GM23248 (cell line): ENCODE data around the gene KIF17. TPM values are rescaled to one million over a fixed set of nuclear protein-coding genes. Genes with fewer than 3 reads are reported as not detected.
"Not testable (repeated sequence)": the region's sequence is repeated elsewhere in the genome, so short reads cannot be mapped to it uniquely, and the experiment has no call there.

Experiments
- DNase-seq: peaks from one replicate; pipeline ENCODE4 v3.0.0-alpha.2; 2015
- H2AFZ ChIP-seq: fragments of 200-600 bp; sonication (generic); 2 replicates; pipeline ENCODE4 v1.6.1; 2016; ENCODE audit warnings: antibody characterized with exemption
- H3F3A ChIP-seq: fragments of 200-600 bp; sonication (generic); 2 replicates; pipeline ENCODE4 v1.6.1; 2016; ENCODE audit warnings: mild to moderate bottlenecking, antibody characterized with exemption, mixed run types; ENCODE audit not compliant: insufficient read depth
- H3K27ac ChIP-seq: fragments of 200-600 bp; sonication (generic); 2 replicates; pipeline ENCODE4 v1.5.1; 2016; ENCODE audit warnings: mild to moderate bottlenecking
- H3K27me3 ChIP-seq: fragments of 200-600 bp; sonication (generic); replicated peaks from 2 replicates; pipeline ENCODE4 v1.6.1; 2016; ENCODE audit warnings: mild to moderate bottlenecking; ENCODE audit not compliant: insufficient read depth
- H3K36me3 ChIP-seq: fragments of 200-600 bp; sonication (generic); 2 replicates; pipeline ENCODE4 v1.6.1; 2016; ENCODE audit warnings: low read depth, mild to moderate bottlenecking
- H3K4me1 ChIP-seq: fragments of 200-600 bp; sonication (generic); 2 replicates; pipeline ENCODE4 v1.6.1; 2016; ENCODE audit warnings: mild to moderate bottlenecking; ENCODE audit not compliant: insufficient read depth
- H3K4me2 ChIP-seq: fragments of 200-600 bp; sonication (generic); one replicate; pipeline ENCODE4 v1.6.1; 2016; ENCODE audit warnings: mild to moderate bottlenecking; ENCODE audit not compliant: unreplicated experiment
- H3K4me3 ChIP-seq: fragments of 200-600 bp; sonication (generic); 2 replicates; pipeline ENCODE4 v1.5.1; 2016; ENCODE audit warnings: mild to moderate bottlenecking
- H3K79me2 ChIP-seq: fragments of 200-600 bp; sonication (generic); 2 replicates; pipeline ENCODE4 v1.6.1; 2016; ENCODE audit warnings: mild to moderate bottlenecking; ENCODE audit not compliant: insufficient read depth
- H3K9ac ChIP-seq: fragments of 200-600 bp; sonication (generic); 2 replicates; pipeline ENCODE4 v1.6.1; 2016; ENCODE audit warnings: mild to moderate bottlenecking
- H3K9me2 ChIP-seq: fragments of 200-600 bp; sonication (generic); 2 replicates; pipeline ENCODE4 v1.6.1; 2016; ENCODE audit warnings: mixed run types, mild to moderate bottlenecking, moderate library complexity; ENCODE audit not compliant: insufficient read depth
- H3K9me3 ChIP-seq: fragments of 200-600 bp; sonication (generic); one replicate; pipeline ENCODE4 v1.6.1; 2017; ENCODE audit warnings: low read depth
- H4K20me1 ChIP-seq: fragments of 200-600 bp; sonication (generic); 2 replicates; pipeline ENCODE4 v1.6.0; 2016; ENCODE audit not compliant: insufficient read depth
- EZH2 ChIP-seq: fragments of 200-600 bp; sonication (generic); IDR thresholded peaks from 2 replicates; pipeline ENCODE4 v1.6.1; 2018; ENCODE audit warnings: antibody characterized with exemption, mild to moderate bottlenecking; ENCODE audit not compliant: insufficient read depth, poor library complexity, severe bottlenecking
- EZH2phosphoT487 ChIP-seq: fragments of 200-600 bp; sonication (generic); IDR thresholded peaks from 2 replicates; pipeline ENCODE4 v1.6.1; 2018; ENCODE audit warnings: antibody characterized with exemption, moderate library complexity, mild to moderate bottlenecking, low read depth; ENCODE audit not compliant: insufficient read depth
- WGBS, 2 experiments: methylation state at CpG; one replicate each; pipeline ENCODE4 v1.1.6; 2015 to 2017; ENCODE audit warnings: low lambda C conversion rate in 2 of 2, low coverage in 1 of 2; ENCODE audit errors: missing lambda C conversion rate in 2 of 2; 5-methylcytosine and 5-hydroxymethylcytosine counted together
- in situ Hi-C: fragments of 300-500 bp; cut with MboI; formaldehyde crosslinking; loops from 2 replicates; pipeline ENCODE4 v1.15.0; 2020
- polyA plus RNA-seq: library from polyadenylated mRNA; unstranded; fragments of >200 nt; fragmentation: Nextera tagmentation; extraction: Ambion mirVana; gene quantifications from 2 replicates; pipeline ENCODE4 v1.2.1, GENCODE V29; 2016
- total RNA-seq: library from RNA; depleted of rRNA; stranded (reverse); fragments of >200 nt; shearing (Covaris generic); gene quantifications from 2 replicates; pipeline ENCODE4 v1.2.3, GENCODE V29; 2014

Gene KIF17
- total and polyA plus RNA-seq, 2 experiments from 2014 or later = 0.11 to 0.31 TPM

DNA sequence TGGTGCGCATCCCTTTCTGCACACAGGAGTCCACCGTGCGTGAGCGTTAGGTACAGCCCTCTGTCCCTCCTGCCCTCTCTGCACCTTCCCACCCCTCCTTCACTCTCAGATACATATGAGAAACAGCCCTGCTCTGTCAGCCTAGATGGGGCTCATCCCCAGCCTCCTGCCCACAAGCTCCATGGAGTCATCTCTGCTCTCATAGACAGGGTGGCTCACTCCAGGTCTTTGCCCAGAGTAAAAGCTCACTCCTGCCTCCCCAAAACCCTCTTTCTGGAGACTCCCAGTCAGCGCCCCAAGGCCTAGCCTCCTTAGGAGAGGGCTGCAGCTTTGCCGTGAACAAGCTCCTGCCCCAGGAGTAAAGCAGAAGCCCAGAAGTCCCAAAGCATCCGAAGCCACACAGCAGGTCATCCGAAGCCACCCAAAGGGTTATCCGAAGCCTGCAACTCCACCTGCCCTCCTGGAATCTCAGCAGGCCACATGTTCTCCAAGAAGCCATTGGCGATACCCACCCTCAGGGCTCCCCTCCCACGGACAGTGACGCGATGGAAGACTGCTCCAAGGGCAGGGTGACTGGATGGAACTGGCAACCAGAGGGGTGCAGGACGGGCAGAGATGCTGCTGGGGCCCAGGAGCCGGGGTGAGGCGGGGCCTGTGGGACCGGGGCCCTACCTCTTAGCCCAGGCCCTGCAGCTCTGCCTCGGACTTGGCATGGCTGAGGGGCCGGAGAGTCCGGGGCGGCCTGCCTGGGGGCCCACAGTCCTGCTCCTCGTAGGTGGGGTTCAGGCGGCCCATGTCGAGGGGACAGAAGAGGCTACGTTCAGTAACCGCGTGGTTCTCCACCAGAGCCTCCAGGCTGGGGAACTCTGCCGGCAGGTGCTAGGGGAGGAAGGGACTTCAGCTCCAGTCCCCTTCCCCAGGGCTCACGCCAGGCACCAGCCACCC lies 3.6 kb upstream of the KIF17 start:
- H3K36me3 ChIP-seq = no peaks in the 10 kb centered on the region
- no peaks in the 10 kb centered on the region for H3K79me2 ChIP-seq
- no peaks in the 10 kb centered on the region for H4K20me1 ChIP-seq
- WGBS, 2 experiments = 88 to 92% methylated on average over 25 to 27 of the region's 29 CpGs
- no peaks in the 10 kb centered on the region for H3K27me3 ChIP-seq
- in situ Hi-C loops = no loop called here
- H3K9me2 ChIP-seq = no peaks in the 10 kb centered on the region
- no peak overlapping the region for H3K9ac ChIP-seq
- no peak for DNase-seq
- no peak overlapping the region for H2AFZ ChIP-seq
- 0 out of 2 replicates have a peak, but pooled peaks cover 3% of the 10 kb centered on the region for H3F3A ChIP-seq
- H3K4me1 ChIP-seq = no peaks in the 10 kb centered on the region
- H3K4me2 ChIP-seq = no peak overlapping the region
- TF ChIP-seq EZH2phosphoT487 (no peak), EZH2 (no peak)
- H3K27ac ChIP-seq = no peak overlapping the region
- no peak overlapping the region for H3K4me3 ChIP-seq
- no peaks in the 10 kb centered on the region for H3K9me3 ChIP-seq

DNA sequence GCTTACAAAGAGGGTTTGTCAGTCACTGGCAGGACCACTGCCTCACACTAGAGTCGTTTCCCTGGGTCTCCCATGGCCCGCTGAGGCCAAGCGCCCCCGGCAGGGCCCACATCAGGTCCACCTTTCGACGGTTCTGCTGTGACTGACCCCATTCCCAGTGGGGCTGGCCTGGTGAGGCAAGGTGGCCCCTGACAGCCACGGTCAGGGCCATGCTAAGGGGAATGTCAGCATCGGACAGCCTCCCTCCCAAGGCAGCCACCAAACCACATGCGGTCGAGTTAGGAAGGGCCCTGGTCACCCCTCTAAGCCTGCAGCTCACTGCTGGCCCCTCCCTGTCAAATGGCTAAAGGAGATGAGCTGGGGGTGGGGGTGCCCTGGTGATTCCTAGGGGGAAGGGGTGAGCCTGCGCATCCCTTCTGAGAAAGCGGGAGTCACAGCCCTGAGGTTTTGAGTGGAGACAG lies 2.9 kb upstream of the KIF17 start:
- WGBS, 2 experiments = 79 to 80% methylated on average over 10 to 12 of the region's 12 CpGs
- Histone ChIP-seq H4K20me1 (no peaks in the 10 kb centered on the region), H3K9me3 (no peaks in the 10 kb centered on the region), H3K36me3 (no peaks in the 10 kb centered on the region), H3K4me2 (no peak overlapping the region), H3K4me3 (no peak overlapping the region), H3F3A (0 out of 2 replicates have a peak, but pooled peaks cover 3% of the 10 kb centered on the region), H3K27ac (no peak overlapping the region), H2AFZ (no peak overlapping the region), H3K4me1 (no peaks in the 10 kb centered on the region), H3K79me2 (no peaks in the 10 kb centered on the region), H3K27me3 (no peaks in the 10 kb centered on the region), H3K9me2 (no peaks in the 10 kb centered on the region), H3K9ac (no peak overlapping the region)
- in situ Hi-C loops = no loop called here
- no peak for TF ChIP-seq EZH2
- TF ChIP-seq EZH2phosphoT487 = no peak
- no peak for DNase-seq

DNA sequence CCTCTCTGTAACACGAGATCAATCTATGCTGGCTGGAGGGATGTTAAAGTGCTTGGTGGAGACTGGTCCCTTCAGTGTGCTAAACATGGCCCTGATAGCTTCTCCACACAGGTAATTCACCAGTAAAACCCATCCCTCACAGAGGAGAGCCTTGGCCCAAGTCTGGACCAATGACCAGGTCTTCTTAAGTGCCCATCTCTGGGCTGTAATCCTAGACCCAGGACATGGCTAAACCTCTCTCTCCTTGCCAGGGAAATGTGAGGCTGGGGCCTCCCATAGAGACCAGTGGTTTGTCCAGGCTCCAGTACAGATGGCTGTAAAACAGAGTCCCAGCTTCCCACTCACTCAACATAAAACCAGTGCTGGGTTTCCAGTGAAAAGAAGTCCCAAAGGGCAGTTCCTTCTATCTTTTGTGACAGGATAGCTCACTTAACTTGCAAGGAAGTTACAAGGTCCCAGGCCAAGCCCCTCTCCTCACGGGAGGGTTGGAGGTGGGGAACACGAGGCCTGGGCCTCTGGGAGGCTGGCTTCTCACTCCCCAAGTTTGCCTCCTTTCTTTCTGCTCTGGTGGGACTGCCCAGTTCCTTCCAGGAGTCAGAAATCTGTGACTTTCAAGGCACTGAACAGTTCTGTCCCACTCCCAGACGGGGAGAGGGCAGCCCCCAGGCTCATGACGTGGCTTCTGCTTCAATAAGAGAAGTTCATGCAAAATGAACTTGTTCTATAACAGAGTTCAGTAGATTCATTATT lies 2.2 kb upstream of the KIF17 start:
- 72 to 75% methylated on average over 5 of the region's 5 CpGs for WGBS, 2 experiments
- no peaks in the 10 kb centered on the region for H3K27me3 ChIP-seq
- H3K9me3 ChIP-seq = no peaks in the 10 kb centered on the region
- no peak for DNase-seq
- H3K27ac ChIP-seq = no peak overlapping the region
- H3F3A ChIP-seq = 0 out of 2 replicates have a peak, but pooled peaks cover 3% of the 10 kb centered on the region
- H2AFZ ChIP-seq = no peak overlapping the region
- no peak overlapping the region for H3K9ac ChIP-seq
- no peak overlapping the region for H3K4me2 ChIP-seq
- H3K4me1 ChIP-seq = no peaks in the 10 kb centered on the region
- no peak for TF ChIP-seq EZH2phosphoT487
- TF ChIP-seq EZH2 = no peak
- no peaks in the 10 kb centered on the region for H3K79me2 ChIP-seq
- in situ Hi-C loops = no loop called here
- no peaks in the 10 kb centered on the region for H4K20me1 ChIP-seq
- no peaks in the 10 kb centered on the region for H3K9me2 ChIP-seq
- no peak overlapping the region for H3K4me3 ChIP-seq
- H3K36me3 ChIP-seq = no peaks in the 10 kb centered on the region

DNA sequence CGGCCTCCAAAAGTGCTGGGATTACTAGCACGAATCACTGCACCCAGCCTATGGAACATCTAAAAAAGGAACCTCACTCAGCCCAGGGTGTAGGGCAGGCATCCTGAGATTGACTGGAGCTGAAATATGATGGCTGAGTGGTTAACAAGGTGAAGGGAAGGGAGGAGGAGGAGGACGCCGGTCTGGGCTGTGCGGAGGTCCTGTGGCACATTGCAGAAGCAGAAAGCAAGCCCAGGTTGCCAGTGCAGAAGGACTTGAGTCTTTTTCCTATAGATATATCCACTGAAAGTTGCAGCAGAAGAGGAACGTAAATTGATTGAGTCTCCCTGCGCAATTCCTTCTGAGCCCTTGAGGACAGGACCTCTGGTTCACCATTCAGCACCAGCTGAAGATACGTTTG lies 1.5 kb upstream of the KIF17 start:
- H3K79me2 ChIP-seq = no peaks in the 10 kb centered on the region
- no peak for TF ChIP-seq EZH2phosphoT487
- no peak for TF ChIP-seq EZH2
- 0 out of 2 replicates have a peak, but pooled peaks cover 3% of the 10 kb centered on the region for H3F3A ChIP-seq
- H3K4me2 ChIP-seq = no peak overlapping the region
- H3K36me3 ChIP-seq = no peaks in the 10 kb centered on the region
- no peak for DNase-seq
- no peaks in the 10 kb centered on the region for H3K27me3 ChIP-seq
- WGBS, 2 experiments = 76 to 77% methylated on average over 8 of the region's 8 CpGs
- H2AFZ ChIP-seq = no peak overlapping the region
- no peaks in the 10 kb centered on the region for H4K20me1 ChIP-seq
- H3K4me3 ChIP-seq = no peak overlapping the region
- H3K27ac ChIP-seq = no peak overlapping the region
- no peaks in the 10 kb centered on the region for H3K4me1 ChIP-seq
- H3K9me3 ChIP-seq = no peaks in the 10 kb centered on the region
- no peak overlapping the region for H3K9ac ChIP-seq
- H3K9me2 ChIP-seq = no peaks in the 10 kb centered on the region
- in situ Hi-C loops = no loop called here

DNA sequence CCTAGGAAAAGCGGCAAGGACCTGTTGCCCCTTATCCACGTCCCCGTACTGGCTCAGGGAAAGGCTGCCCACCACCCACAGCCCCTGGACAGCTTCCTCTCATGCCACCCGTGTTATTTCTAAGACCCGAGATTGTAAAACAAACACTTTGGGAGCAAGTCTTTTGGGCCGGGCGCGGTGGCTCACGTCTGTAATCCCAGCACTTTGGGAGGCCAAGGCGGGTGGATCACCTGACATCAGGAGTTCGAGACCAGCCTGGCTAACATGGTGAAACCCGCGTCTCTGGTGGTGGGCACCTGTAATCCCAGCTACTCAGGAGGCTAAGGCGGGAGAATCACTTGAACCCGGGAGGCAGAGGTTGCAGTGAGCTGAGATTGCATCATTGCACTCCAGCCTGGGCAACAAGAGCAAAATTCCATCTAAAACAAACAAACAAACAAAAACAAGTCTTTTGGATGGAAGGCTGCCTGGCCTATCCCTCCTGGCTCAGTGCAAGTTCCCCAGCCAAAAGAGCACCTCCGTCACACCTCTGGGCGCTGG lies 606 bp upstream of the KIF17 start:
- Histone ChIP-seq H3K9ac (peak overlapping the region; percentile 22), H3K4me2 (peak overlapping the region; percentile 30), H2AFZ (peak overlapping the region; percentile 52), H3K4me3 (peak overlapping the region; percentile 56)
- H3K36me3 ChIP-seq, H3K79me2 ChIP-seq, H3K9me3 ChIP-seq, H3F3A ChIP-seq, H3K9me2 ChIP-seq, H3K27me3 ChIP-seq, in situ Hi-C loops, H3K27ac ChIP-seq, H4K20me1 ChIP-seq, H3K4me1 ChIP-seq, DNase-seq: not testable (repeated sequence)
- 68 to 70% methylated on average over 17 of the region's 17 CpGs for WGBS, 2 experiments
